Osteoblast (primary cell): ENCODE measurements around the gene LMO7. TPM values are rescaled to one million over a fixed set of nuclear protein-coding genes. Genes with fewer than 3 reads are reported as not detected.
"Not testable (repeated sequence)": the region's sequence is repeated elsewhere in the genome, so short reads cannot be mapped to it uniquely, and the experiment has no call there.

Source experiments
- DNase-seq: peaks from one replicate; pipeline ENCODE4 v3.0.0; 2011; ENCODE audit warnings: low spot score, mixed read lengths; ENCODE audit not compliant: insufficient read length; ENCODE audit errors: missing footprints
- H2AFZ ChIP-seq: 2 replicates; pipeline ENCODE4 v1.6.0; 2011; ENCODE audit warnings: mild to moderate bottlenecking, low read length
- H3K27ac ChIP-seq: 2 replicates; pipeline ENCODE4 v1.5.1; 2011; ENCODE audit warnings: mild to moderate bottlenecking, low read depth, low read length, moderate library complexity
- H3K27me3 ChIP-seq: 2 replicates; pipeline ENCODE4 v1.6.0; 2012; ENCODE audit warnings: mild to moderate bottlenecking, control low read depth, inconsistent platforms, low read length, moderate library complexity; ENCODE audit not compliant: insufficient read depth
- H3K36me3 ChIP-seq: 2 replicates; pipeline ENCODE4 v1.5.1; 2011; ENCODE audit warnings: mild to moderate bottlenecking, low read length, control low read depth, moderate library complexity; ENCODE audit not compliant: insufficient read depth
- H3K4me1 ChIP-seq: 2 replicates; pipeline ENCODE4 v1.5.1; 2011; ENCODE audit warnings: mild to moderate bottlenecking, low read length, control low read depth, moderate library complexity; ENCODE audit not compliant: insufficient read depth
- H3K4me2 ChIP-seq: 2 replicates; pipeline ENCODE4 v1.6.0; 2011; ENCODE audit warnings: mild to moderate bottlenecking, low read length; ENCODE audit not compliant: insufficient read depth
- H3K4me3 ChIP-seq: fragments of 200-600 bp; sonication (generic); 3 replicates; pipeline ENCODE4 v1.5.1; 2012; ENCODE audit warnings: mild to moderate bottlenecking, low read length, inconsistent platforms; ENCODE audit not compliant: insufficient read depth
- H3K79me2 ChIP-seq: 2 replicates; pipeline ENCODE4 v1.6.0; 2012; ENCODE audit warnings: mild to moderate bottlenecking, low read length, control low read depth, inconsistent platforms; ENCODE audit not compliant: insufficient read depth
- H3K9me3 ChIP-seq: 2 replicates; pipeline ENCODE4 v1.5.1; 2011; ENCODE audit warnings: low read depth, low read length, control low read depth
- H4K20me1 ChIP-seq: 2 replicates; pipeline ENCODE4 v1.6.0; 2012; ENCODE audit warnings: mild to moderate bottlenecking, low read length, control low read depth; ENCODE audit not compliant: insufficient read depth
- CTCF ChIP-seq: IDR thresholded peaks from 2 replicates; pipeline ENCODE4 v1.5.1; 2011; ENCODE audit warnings: mild to moderate bottlenecking, low read depth, low read length, moderate library complexity; ENCODE audit errors: extremely low read depth
- total RNA-seq: library from RNA; depleted of rRNA; stranded (reverse); fragments of >200 nt; gene quantifications from 2 replicates; pipeline ENCODE4 v1.2.3, GENCODE V29; 2012

LMO7 gene
- total RNA-seq, 1 donor = 536 TPM

GRCh38 chr13:75725736-75726135 is 89.6 kb downstream of the LMO7 start:
- H4K20me1 ChIP-seq = peaks cover 49% of the 10 kb centered on the region
- no peaks in the 10 kb centered on the region for H3K9me3 ChIP-seq
- H3K36me3 ChIP-seq = peaks cover 22% of the 10 kb centered on the region
- no peak overlapping the region for H3K27ac ChIP-seq
- H3K4me2 ChIP-seq = no peak overlapping the region
- H3K79me2 ChIP-seq = peaks cover 66% of the 10 kb centered on the region
- no peak for TF ChIP-seq CTCF
- no peak overlapping the region for H2AFZ ChIP-seq
- H3K27me3 ChIP-seq = no peaks in the 10 kb centered on the region
- H3K4me3 ChIP-seq = no peak overlapping the region
- DNase-seq = no peak
- H3K4me1 ChIP-seq = peaks cover 29% of the 10 kb centered on the region

- DNase-seq = no peak
- Histone ChIP-seq H3K79me2 (peaks cover 66% of the 10 kb centered on the region), H3K27ac (no peak overlapping the region), H3K9me3 (no peaks in the 10 kb centered on the region), H3K4me3 (no peak overlapping the region), H3K36me3 (peaks cover 18% of the 10 kb centered on the region), H4K20me1 (peaks cover 45% of the 10 kb centered on the region), H3K4me2 (no peak overlapping the region), H3K27me3 (no peaks in the 10 kb centered on the region), H2AFZ (no peak overlapping the region), H3K4me1 (peaks cover 29% of the 10 kb centered on the region)
- TF ChIP-seq CTCF = no peak
These were observed 90.2 kb downstream of the LMO7 start for GRCh38 chr13:75726306-75726705.

- peaks cover 27% of the 10 kb centered on the region for H3K36me3 ChIP-seq
- H3K4me2 ChIP-seq, H3K4me3 ChIP-seq, H3K27me3 ChIP-seq, H3K9me3 ChIP-seq, H2AFZ ChIP-seq, DNase-seq, H3K27ac ChIP-seq: not testable (repeated sequence)
- H3K4me1 ChIP-seq = peaks cover 17% of the 10 kb centered on the region
- peaks cover 42% of the 10 kb centered on the region for H4K20me1 ChIP-seq
- H3K79me2 ChIP-seq = peaks cover 54% of the 10 kb centered on the region
These were observed 97.0 kb downstream of the LMO7 start for GRCh38 chr13:75733113-75733512.

- peaks cover 71% of the 10 kb centered on the region for H4K20me1 ChIP-seq
- peaks cover 42% of the 10 kb centered on the region for H3K4me1 ChIP-seq
- TF ChIP-seq CTCF = no peak
- no peaks in the 10 kb centered on the region for H3K9me3 ChIP-seq
- no peak overlapping the region for H2AFZ ChIP-seq
- H3K79me2 ChIP-seq = peaks cover 77% of the 10 kb centered on the region
- H3K27me3 ChIP-seq = no peaks in the 10 kb centered on the region
- no peak overlapping the region for H3K4me2 ChIP-seq
- H3K4me3 ChIP-seq = no peak overlapping the region
- no peak overlapping the region for H3K27ac ChIP-seq
- no peak for DNase-seq
- peaks cover 43% of the 10 kb centered on the region for H3K36me3 ChIP-seq
These were observed 100.0 kb downstream of the LMO7 start for GRCh38 chr13:75736173-75736572.

- H3K27ac ChIP-seq = peak overlapping the region; percentile 34
- H2AFZ ChIP-seq = no peak overlapping the region
- H3K4me3 ChIP-seq = no peak overlapping the region
- peaks cover 93% of the 10 kb centered on the region for H3K79me2 ChIP-seq
- no peak for TF ChIP-seq CTCF
- peaks cover 81% of the 10 kb centered on the region for H4K20me1 ChIP-seq
- H3K4me2 ChIP-seq = no peak overlapping the region
- peaks cover 54% of the 10 kb centered on the region for H3K36me3 ChIP-seq
- DNase-seq = peak; percentile 39
- H3K9me3 ChIP-seq = no peaks in the 10 kb centered on the region
- H3K4me1 ChIP-seq = peaks cover 47% of the 10 kb centered on the region
- no peaks in the 10 kb centered on the region for H3K27me3 ChIP-seq
These were observed 102.7 kb downstream of the LMO7 start for GRCh38 chr13:75738841-75739240.
